ENCODE data around the gene C2CD2. TPM values are rescaled to one million over a fixed set of nuclear protein-coding genes. Genes with fewer than 3 reads are reported as not detected.

C2CD2 gene
- total RNA-seq, 1 experiment from 2014 or later = 13.6 TPM

DNA sequence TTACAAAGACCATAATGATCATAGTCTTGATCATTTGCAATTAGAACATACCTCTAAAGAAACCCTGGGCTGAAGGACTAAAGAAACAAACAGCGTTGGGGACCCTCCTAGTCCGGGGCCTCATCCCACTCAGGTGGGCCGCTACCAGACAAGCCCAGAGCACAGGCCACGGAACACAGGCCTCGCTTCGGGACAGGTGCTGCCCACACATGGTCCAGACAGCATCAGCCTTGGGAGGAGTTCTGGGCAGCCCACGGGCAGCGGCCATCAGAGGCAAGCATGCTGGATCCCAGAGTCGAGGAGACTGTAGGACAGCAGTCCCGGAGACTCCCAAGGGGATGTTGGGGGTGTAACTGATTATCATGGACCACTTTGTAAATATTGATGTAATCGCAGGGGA lies 4.9 kb downstream of the C2CD2 start:
- CTCF ChIA-PET = no interaction called here
- no TSS peak for BruUV-seq (replicated peaks)
- TF ChIP-seq, protein P1, sequence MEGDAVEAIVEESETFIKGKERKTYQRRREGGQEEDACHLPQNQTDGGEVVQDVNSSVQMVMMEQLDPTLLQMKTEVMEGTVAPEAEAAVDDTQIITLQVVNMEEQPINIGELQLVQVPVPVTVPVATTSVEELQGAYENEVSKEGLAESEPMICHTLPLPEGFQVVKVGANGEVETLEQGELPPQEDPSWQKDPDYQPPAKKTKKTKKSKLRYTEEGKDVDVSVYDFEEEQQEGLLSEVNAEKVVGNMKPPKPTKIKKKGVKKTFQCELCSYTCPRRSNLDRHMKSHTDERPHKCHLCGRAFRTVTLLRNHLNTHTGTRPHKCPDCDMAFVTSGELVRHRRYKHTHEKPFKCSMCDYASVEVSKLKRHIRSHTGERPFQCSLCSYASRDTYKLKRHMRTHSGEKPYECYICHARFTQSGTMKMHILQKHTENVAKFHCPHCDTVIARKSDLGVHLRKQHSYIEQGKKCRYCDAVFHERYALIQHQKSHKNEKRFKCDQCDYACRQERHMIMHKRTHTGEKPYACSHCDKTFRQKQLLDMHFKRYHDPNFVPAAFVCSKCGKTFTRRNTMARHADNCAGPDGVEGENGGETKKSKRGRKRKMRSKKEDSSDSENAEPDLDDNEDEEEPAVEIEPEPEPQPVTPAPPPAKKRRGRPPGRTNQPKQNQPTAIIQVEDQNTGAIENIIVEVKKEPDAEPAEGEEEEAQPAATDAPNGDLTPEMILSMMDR (IDR thresholded peaks at IDR 0.05; ENCODE audit: unreplicated experiment) = no peak
- no peak overlapping the region for H3K4me3 Mint-ChIP-seq (ENCODE audit: low read depth, unreplicated experiment)
- no peak for DNase-seq
- H3K27me3 Mint-ChIP-seq (ENCODE audit: unreplicated experiment) = no peaks in the 10 kb centered on the region
- H3K9me3 Mint-ChIP-seq (ENCODE audit: low read depth, unreplicated experiment) = no peaks in the 10 kb centered on the region
- H3K36me3 Mint-ChIP-seq (ENCODE audit: insufficient read depth, unreplicated experiment) = peaks cover 15% of the 10 kb centered on the region
- H3K27ac Mint-ChIP-seq (ENCODE audit: unreplicated experiment) = no peak overlapping the region
- intact Hi-C loops (cut with micrococcal nuclease; ENCODE audit: unreplicated experiment) = no loop called here
- no peaks in the 10 kb centered on the region for H3K4me1 Mint-ChIP-seq (ENCODE audit: low read depth, unreplicated experiment)

GRCh38 chr21:41948078-41948895 lies 5.5 kb downstream of the C2CD2 start:
- CTCF ChIA-PET = interaction anchor here (0.6 kb wide), 2 partner anchors 367 to 1873 kb away, joined by 3 read pairs; no protein-coding TSS in a partner anchor
- Mint-ChIP-seq H3K27me3 (ENCODE audit: unreplicated experiment) (no peaks in the 10 kb centered on the region), H3K27ac (ENCODE audit: unreplicated experiment) (no peak overlapping the region), H3K9me3 (ENCODE audit: low read depth, unreplicated experiment) (no peaks in the 10 kb centered on the region), H3K4me3 (ENCODE audit: low read depth, unreplicated experiment) (no peak overlapping the region), H3K4me1 (ENCODE audit: low read depth, unreplicated experiment) (no peaks in the 10 kb centered on the region), H3K36me3 (ENCODE audit: insufficient read depth, unreplicated experiment) (peaks cover 13% of the 10 kb centered on the region)
- intact Hi-C loops (cut with micrococcal nuclease; ENCODE audit: unreplicated experiment) = no loop called here
- TF ChIP-seq, protein P1 (IDR thresholded peaks at IDR 0.05; ENCODE audit: unreplicated experiment) = no peak
- DNase-seq = no peak
- BruUV-seq (replicated peaks) = no TSS peak

GRCh38 chr21:41945982-41946381 lies 7.8 kb downstream of the C2CD2 start:
- intact Hi-C loops (cut with micrococcal nuclease; ENCODE audit: unreplicated experiment) = no loop called here
- no peaks in the 10 kb centered on the region for H3K27me3 Mint-ChIP-seq (ENCODE audit: unreplicated experiment)
- BruUV-seq (replicated peaks) = no TSS peak
- TF ChIP-seq, protein P1 (IDR thresholded peaks at IDR 0.05; ENCODE audit: unreplicated experiment) = no peak
- CTCF ChIA-PET = no interaction called here
- DNase-seq = no peak
- no peaks in the 10 kb centered on the region for H3K9me3 Mint-ChIP-seq (ENCODE audit: low read depth, unreplicated experiment)
- no peaks in the 10 kb centered on the region for H3K36me3 Mint-ChIP-seq (ENCODE audit: insufficient read depth, unreplicated experiment)
- no peaks in the 10 kb centered on the region for H3K4me1 Mint-ChIP-seq (ENCODE audit: low read depth, unreplicated experiment)
- H3K4me3 Mint-ChIP-seq (ENCODE audit: low read depth, unreplicated experiment) = no peak overlapping the region
- no peak overlapping the region for H3K27ac Mint-ChIP-seq (ENCODE audit: unreplicated experiment)

DNA sequence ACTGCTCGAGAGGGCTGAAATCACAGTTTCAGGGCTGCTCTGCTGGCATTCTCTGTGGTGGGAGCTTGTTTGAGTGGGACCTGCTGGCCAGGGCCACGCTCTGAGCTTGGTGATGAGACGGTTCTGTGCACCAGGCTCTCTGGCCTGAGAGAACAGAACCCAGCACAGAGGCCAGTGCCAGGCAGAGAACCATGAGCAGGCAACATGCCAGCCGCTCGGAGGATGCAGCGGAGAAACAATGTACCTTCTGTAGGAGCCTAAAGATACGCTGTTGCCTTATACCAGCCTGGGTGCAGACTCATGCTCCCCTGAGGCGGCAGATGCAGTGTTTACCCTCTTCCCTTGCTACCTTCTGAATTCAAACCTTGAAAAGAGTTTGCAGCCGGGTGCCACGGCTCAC lies 10.0 kb downstream of the C2CD2 start:
- DNase-seq = no peak
- BruUV-seq (replicated peaks) = no TSS peak
- intact Hi-C loops (cut with micrococcal nuclease; ENCODE audit: unreplicated experiment) = no loop called here
- TF ChIP-seq, protein P1 (IDR thresholded peaks at IDR 0.05; ENCODE audit: unreplicated experiment) = no peak
- Mint-ChIP-seq H3K27ac (ENCODE audit: unreplicated experiment) (no peak overlapping the region), H3K27me3 (ENCODE audit: unreplicated experiment) (no peaks in the 10 kb centered on the region), H3K4me1 (ENCODE audit: low read depth, unreplicated experiment) (no peaks in the 10 kb centered on the region), H3K36me3 (ENCODE audit: insufficient read depth, unreplicated experiment) (no peaks in the 10 kb centered on the region), H3K9me3 (ENCODE audit: low read depth, unreplicated experiment) (no peaks in the 10 kb centered on the region), H3K4me3 (ENCODE audit: low read depth, unreplicated experiment) (no peak overlapping the region)
- CTCF ChIA-PET = no interaction called here

All from Calu3 (cell line).